ENCODE measurements around the gene OPN1MW2.
"Not testable (repeated sequence)": the region's sequence is repeated elsewhere in the genome, so short reads cannot be mapped to it uniquely, and the experiment has no call there.

Gene OPN1MW2

DNA sequence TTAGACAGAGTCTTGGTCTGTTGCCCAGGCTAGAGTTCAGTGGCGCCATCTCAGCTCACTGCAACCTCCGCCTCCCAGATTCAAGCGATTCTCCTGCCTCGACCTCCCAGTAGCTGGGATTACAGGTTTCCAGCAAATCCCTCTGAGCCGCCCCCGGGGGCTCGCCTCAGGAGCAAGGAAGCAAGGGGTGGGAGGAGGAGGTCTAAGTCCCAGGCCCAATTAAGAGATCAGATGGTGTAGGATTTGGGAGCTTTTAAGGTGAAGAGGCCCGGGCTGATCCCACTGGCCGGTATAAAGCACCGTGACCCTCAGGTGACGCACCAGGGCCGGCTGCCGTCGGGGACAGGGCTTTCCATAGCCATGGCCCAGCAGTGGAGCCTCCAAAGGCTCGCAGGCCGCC, at the start of gene OPN1MW2:
OPN1MW2 (plus strand) TSS at position 301 of the 400 bp plus-strand sequence; CDS start at position 361, 60 bp downstream.
- DNase-seq (ENCODE audit: low spot score), result not testable (repeated sequence)

DNA sequence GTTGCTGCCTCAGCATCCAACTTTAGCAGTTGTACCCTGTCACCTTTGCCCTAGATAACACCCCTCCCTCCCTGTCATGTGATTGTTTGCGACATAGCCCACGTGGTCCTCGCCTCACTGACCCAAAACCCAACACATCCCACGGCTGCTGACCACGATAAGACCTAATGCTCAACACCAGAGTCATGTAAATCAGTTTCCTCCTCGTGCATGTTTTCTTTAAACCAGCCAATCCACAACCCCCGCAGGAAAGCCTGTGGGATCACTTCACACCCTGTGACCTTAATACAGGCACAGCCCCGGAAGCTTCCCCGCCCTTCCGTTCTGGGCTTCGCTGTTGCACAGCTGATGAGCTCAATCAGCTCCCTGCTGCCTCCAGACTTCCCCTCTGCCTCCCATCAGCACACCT, 47.0 kb upstream of the OPN1MW2 start:
- not testable (repeated sequence) for DNase-seq (ENCODE audit: low spot score)

DNA sequence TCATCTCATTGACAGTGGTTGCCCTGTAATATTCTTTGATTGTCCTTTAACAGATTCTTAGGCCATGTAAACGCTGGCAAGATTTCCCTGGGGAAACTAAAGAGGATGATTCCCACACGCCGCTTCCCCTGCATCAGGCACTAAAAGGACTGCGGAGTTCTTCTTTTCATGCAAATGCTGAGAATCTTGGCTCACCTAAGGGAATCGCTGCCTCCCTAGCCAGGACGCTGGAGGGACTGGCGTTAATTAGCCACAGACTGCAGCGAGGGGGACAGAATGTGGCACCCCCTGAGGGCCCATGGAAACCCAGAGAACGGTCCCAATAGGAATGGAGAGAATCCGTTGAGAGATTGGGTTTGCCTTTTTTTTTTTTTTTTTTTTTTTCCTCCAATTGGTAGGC, 45.2 kb upstream of the OPN1MW2 start:
- not testable (repeated sequence) for DNase-seq (ENCODE audit: low spot score)

DNA sequence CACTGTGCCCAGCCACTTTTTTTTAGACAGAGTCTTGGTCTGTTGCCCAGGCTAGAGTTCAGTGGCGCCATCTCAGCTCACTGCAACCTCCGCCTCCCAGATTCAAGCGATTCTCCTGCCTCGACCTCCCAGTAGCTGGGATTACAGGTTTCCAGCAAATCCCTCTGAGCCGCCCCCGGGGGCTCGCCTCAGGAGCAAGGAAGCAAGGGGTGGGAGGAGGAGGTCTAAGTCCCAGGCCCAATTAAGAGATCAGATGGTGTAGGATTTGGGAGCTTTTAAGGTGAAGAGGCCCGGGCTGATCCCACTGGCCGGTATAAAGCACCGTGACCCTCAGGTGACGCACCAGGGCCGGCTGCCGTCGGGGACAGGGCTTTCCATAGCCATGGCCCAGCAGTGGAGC, 37.3 kb upstream of the OPN1MW2 start, which contains the start of gene OPN1MW:
OPN1MW (plus strand) TSS at position 301 of the 400 bp plus-strand sequence; CDS start at position 383, 82 bp downstream.
- not testable (repeated sequence) for DNase-seq (ENCODE audit: low spot score)

DNA sequence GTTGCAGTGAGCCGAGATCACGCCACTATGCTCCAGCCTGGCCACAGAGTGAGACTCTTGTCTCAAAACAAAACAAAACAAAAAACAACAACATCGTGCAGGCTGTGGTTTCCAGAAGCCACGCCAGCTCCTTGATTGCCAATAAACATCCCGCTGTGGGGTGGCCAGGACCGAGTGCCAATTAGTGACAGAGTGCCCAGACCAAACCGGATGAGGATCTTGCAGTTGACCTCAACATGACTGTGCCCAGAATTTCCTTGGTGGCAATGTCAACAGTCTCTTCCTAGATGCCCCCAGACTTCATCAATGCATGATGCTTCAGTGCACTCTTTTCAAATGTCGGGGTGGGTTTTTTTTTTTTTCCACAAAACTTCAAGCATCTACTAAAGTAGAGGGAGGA, 35.8 kb upstream of the OPN1MW2 start:
- not testable (repeated sequence) for DNase-seq (ENCODE audit: low spot score)

DNA sequence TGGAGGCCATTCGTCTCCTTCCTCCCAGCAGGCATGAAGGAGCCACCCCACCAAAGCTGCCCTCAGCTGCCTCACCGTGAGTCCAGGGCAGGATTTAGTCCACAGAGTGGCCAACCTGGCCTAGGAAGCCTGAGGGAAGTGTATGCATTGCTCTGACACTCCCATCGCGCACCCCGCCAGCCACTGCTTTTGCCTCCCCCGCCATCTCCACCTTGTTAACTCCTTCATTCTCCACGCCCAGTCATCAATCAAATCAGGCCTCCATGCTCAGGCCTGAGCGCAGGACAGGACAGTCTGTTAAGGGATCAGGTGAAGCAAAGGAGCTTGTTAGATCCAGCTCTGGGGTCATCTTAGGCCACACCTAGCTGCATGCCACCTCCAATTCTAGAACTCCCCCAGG, 26.7 kb upstream of the OPN1MW2 start:
- DNase-seq (ENCODE audit: low spot score), result not testable (repeated sequence)

DNA sequence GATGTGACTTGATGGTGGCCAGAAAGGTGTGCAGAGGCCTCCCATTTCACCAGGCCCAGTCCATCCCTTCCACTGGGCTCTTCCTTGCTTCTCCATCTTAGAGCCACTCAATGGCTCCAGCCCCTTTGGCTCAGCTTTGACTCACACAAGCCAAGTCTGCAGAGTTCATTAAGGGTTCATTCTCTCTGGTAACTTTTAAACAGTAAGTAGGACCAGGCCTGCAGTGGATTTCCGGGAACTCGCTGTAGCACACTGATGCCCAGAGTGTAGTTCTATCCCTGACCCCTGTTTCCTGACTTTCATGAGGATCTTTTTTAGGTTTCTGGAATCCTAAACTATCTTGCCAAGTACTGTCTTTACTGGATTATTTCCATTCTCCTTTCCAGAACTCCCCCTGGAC, 25.2 kb upstream of the OPN1MW2 start:
- DNase-seq (ENCODE audit: low spot score), result not testable (repeated sequence)

DNA sequence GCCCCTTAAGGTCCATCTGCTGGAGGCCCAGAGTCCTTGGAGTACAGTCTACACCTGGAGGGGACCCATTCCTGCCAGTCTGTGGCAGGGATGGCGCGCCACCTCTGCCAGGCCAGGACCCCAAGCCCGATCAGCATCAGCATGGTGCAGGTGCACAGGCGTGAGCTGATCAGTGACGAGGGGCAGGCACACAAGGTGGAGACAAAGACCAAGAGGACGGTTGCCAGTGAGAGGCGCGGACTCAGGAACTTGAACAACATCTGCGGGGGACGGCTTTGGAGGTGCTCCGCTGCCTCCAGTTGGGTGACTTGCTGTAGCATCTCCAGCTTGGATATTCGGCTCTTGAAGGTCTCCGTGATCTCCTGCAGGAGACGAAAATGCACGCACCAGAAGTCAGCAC, 23.1 kb upstream of the OPN1MW2 start:
- DNase-seq (ENCODE audit: low spot score), result not testable (repeated sequence)

DNA sequence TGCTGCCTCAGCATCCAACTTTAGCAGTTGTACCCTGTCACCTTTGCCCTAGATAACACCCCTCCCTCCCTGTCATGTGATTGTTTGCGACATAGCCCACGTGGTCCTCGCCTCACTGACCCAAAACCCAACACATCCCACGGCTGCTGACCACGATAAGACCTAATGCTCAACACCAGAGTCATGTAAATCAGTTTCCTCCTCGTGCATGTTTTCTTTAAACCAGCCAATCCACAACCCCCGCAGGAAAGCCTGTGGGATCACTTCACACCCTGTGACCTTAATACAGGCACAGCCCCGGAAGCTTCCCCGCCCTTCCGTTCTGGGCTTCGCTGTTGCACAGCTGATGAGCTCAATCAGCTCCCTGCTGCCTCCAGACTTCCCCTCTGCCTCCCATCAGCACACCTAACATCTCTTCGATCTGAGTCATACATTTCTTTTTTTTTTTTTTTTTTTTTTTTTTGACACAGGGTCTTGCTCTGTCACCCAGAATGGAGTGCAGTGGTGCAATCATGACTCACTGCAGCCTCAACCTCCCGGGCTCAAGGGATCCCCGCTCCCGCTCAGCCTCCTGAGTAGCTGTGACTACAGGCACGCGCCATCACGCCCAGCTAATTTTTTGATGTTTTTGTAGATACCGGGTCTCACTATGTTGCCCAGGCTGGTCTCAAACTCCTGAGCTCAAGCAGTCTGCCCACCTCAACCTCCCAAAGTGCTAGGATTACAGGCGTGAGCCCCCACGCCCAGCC, 9.7 kb upstream of the OPN1MW2 start:
- not testable (repeated sequence) for DNase-seq (ENCODE audit: low spot score)

DNA sequence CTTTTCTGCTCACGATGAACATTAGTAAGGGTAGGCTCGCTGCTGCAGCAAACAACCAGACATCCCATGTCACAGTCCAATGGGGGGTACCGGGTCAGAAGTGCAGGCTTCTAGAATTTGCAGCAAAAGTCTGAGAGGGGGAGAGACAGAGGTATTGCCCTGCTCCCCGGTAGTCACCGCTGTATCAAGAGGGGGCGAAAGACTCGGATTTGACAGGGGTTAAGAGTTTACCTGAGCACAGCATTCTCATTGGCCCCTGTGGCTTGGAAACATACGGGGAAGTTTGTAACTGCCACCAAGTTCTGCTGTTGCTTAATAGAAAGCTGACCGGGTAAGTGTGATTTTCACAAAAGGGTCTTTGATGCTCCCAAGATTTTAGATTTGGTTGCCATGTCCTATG, 8.5 kb upstream of the OPN1MW2 start:
- not testable (repeated sequence) for DNase-seq (ENCODE audit: low spot score)

DNA sequence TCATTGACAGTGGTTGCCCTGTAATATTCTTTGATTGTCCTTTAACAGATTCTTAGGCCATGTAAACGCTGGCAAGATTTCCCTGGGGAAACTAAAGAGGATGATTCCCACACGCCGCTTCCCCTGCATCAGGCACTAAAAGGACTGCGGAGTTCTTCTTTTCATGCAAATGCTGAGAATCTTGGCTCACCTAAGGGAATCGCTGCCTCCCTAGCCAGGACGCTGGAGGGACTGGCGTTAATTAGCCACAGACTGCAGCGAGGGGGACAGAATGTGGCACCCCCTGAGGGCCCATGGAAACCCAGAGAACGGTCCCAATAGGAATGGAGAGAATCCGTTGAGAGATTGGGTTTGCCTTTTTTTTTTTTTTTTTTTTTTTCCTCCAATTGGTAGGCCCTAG, 8.1 kb upstream of the OPN1MW2 start:
- DNase-seq (ENCODE audit: low spot score), result not testable (repeated sequence)

DNA sequence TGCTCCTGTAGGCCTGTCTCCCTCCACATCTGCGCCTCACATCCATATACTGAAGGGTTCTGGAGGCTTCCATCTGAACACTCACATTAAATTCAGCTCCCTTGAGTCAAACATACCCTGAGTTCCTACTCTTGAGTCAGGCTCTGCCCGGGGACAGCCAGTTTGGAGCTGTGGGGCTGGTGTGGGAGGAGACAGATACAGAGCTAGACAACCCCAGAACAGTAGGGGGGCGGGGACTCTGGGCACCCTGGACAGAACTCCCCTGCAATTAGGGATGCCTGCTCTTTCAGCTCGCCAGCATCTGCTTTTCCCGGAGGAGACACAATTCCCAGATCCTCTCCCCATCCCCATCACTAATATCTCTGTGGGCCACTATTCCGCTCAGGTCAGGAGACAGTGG, 5.7 kb downstream of the OPN1MW2 start:
- DNase-seq (ENCODE audit: low spot score), result not testable (repeated sequence)

DNA sequence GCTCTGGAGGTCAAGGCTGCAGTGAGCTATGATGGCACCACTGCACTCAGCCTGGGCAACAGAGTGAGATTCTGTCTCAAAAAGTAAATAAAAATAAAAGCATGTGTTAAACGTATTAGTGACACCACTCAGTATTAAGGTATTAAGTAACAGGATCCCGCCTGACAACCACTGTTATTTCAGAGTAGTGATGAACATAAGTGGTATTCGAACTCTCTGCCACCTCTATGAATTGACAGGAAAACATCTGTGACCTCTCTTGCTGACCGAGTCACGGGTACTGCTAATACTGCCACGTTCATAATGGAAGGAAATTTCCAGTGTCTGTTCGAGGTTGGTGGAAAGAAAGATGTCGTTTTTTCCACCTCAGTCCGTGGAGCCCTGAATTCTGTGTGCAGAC, 7.2 kb downstream of the OPN1MW2 start:
- DNase-seq (ENCODE audit: low spot score), result not testable (repeated sequence)

DNA sequence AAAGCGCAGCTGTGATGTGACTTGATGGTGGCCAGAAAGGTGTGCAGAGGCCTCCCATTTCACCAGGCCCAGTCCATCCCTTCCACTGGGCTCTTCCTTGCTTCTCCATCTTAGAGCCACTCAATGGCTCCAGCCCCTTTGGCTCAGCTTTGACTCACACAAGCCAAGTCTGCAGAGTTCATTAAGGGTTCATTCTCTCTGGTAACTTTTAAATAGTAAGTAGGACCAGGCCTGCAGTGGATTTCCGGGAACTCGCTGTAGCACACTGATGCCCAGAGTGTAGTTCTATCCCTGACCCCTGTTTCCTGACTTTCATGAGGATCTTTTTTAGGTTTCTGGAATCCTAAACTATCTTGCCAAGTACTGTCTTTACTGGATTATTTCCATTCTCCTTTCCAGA, 11.9 kb downstream of the OPN1MW2 start:
- not testable (repeated sequence) for DNase-seq (ENCODE audit: low spot score)

DNA sequence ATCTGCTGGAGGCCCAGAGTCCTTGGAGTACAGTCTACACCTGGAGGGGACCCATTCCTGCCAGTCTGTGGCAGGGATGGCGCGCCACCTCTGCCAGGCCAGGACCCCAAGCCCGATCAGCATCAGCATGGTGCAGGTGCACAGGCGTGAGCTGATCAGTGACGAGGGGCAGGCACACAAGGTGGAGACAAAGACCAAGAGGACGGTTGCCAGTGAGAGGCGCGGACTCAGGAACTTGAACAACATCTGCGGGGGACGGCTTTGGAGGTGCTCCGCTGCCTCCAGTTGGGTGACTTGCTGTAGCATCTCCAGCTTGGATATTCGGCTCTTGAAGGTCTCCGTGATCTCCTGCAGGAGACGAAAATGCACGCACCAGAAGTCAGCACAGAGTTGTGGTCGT, 14.1 kb downstream of the OPN1MW2 start:
- not testable (repeated sequence) for DNase-seq (ENCODE audit: low spot score)

DNA sequence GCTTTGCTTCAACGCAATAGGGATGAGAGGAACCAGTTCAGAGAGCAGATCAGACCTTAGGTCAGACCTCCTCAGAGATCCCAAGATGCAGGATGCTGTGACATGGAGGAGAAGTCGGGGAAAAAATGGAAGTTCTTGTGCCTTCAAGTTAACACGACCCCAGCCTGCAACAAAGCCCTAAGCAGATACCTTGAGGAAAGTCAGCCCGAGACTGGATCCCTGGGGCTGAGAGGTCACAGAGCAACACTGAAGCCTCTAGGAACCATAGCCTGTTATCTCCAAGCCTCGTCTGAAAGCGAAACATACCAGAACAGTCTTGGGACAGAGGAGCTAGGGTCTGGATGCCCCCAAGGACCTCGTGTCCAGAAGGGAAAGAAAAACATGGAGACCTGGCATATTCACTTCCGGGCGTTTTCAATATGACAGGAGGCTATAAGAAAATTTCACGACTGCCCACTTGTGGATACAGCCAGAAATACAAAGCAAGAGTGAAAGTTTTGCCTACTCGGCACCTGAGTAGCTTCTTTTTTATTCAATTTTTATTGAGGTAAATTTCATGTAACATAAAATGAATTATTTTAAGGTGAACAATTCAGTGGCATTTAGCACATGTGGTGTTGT, 19.5 kb downstream of the OPN1MW2 start:
- not testable (repeated sequence) for DNase-seq (ENCODE audit: low spot score)

DNA sequence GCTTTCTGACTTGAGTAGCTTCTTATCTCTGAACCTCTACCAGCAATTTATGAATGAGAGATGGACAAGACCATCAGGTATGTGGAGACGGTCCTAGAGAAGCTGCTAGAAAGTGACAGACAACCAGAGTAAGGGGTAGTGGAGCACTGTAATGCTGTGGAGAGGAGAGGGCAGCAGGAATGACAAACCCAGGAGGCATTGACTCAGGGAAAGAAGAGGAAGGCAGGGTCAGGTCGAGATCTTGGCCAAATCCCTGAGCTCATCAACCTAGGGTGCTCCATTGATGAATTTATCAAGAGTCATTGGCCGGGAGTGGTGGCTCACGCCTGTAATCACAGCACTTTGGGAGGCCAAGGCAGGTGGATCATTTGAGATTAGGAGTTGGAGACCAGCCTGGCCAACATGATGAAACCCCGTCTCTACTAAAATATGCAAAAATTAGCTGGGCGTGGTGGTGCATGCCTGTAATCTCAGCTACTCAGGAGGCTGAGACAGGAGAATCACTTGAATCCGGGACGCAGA, 20.5 kb downstream of the OPN1MW2 start:
- DNase-seq (ENCODE audit: low spot score), result not testable (repeated sequence)

DNA sequence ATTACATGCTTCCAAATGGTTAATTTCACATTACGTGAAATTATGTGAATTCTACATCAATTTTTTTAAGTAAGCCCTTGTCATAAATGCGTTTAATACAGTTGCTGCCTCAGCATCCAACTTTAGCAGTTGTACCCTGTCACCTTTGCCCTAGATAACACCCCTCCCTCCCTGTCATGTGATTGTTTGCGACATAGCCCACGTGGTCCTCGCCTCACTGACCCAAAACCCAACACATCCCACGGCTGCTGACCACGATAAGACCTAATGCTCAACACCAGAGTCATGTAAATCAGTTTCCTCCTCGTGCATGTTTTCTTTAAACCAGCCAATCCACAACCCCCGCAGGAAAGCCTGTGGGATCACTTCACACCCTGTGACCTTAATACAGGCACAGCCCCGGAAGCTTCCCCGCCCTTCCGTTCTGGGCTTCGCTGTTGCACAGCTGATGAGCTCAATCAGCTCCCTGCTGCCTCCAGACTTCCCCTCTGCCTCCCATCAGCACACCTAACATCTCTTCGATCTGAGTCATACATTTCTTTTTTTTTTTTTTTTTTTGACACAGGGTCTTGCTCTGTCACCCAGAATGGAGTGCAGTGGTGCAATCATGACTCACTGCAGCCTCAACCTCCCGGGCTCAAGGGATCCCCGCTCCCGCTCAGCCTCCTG, 28.0 kb downstream of the OPN1MW2 start:
- not testable (repeated sequence) for DNase-seq (ENCODE audit: low spot score)

DNA sequence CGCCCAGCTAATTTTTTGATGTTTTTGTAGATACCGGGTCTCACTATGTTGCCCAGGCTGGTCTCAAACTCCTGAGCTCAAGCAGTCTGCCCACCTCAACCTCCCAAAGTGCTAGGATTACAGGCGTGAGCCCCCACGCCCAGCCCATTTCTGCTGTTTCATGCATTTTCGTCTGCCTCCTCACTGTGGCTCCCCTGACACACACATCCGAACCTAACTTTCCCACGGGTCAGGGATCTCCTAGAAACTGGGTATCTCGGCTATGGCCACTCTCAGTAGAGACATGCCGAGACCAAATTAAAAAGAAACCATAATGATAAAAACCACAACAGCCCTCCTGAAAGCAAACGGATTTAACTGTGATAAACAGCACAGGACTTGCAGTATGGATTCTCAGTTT, 28.5 kb downstream of the OPN1MW2 start:
- not testable (repeated sequence) for DNase-seq (ENCODE audit: low spot score)

DNA sequence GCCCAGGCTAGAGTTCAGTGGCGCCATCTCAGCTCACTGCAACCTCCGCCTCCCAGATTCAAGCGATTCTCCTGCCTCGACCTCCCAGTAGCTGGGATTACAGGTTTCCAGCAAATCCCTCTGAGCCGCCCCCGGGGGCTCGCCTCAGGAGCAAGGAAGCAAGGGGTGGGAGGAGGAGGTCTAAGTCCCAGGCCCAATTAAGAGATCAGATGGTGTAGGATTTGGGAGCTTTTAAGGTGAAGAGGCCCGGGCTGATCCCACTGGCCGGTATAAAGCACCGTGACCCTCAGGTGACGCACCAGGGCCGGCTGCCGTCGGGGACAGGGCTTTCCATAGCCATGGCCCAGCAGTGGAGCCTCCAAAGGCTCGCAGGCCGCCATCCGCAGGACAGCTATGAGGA, 37.7 kb downstream of the OPN1MW2 start, which contains the start of gene OPN1MW3:
OPN1MW3 (plus strand) TSS at position 301 of the 400 bp plus-strand sequence; CDS start at position 339, 38 bp downstream.
- not testable (repeated sequence) for DNase-seq (ENCODE audit: low spot score)

DNA sequence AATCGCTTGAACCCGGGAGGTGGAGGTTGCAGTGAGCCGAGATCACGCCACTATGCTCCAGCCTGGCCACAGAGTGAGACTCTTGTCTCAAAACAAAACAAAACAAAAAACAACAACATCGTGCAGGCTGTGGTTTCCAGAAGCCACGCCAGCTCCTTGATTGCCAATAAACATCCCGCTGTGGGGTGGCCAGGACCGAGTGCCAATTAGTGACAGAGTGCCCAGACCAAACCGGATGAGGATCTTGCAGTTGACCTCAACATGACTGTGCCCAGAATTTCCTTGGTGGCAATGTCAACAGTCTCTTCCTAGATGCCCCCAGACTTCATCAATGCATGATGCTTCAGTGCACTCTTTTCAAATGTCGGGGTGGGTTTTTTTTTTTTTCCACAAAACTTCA, 39.2 kb downstream of the OPN1MW2 start:
- not testable (repeated sequence) for DNase-seq (ENCODE audit: low spot score)

DNA sequence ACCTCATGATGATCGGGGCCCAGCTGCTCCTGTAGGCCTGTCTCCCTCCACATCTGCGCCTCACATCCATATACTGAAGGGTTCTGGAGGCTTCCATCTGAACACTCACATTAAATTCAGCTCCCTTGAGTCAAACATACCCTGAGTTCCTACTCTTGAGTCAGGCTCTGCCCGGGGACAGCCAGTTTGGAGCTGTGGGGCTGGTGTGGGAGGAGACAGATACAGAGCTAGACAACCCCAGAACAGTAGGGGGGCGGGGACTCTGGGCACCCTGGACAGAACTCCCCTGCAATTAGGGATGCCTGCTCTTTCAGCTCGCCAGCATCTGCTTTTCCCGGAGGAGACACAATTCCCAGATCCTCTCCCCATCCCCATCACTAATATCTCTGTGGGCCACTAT, 43.5 kb downstream of the OPN1MW2 start:
- DNase-seq (ENCODE audit: low spot score), result not testable (repeated sequence)

All from pons (tissue), 1 donor.